HepG2 (cell line): ENCODE measurements around the gene DDX1. TPM values are rescaled to one million over a fixed set of nuclear protein-coding genes. Genes with fewer than 3 reads are reported as not detected.
A peak's percentile ranks its signal among the peaks of the same experiment; 100 is the strongest.

Source experiments
- CBX2 ChIP-seq, 2 experiments: fragments of 200-600 bp in 1 of 2; sonication (generic); formaldehyde crosslinking in 1 of 2; IDR thresholded peaks; 2 replicates each; pipeline versions ENCODE4 v1.7.0 to v1.8.1; 2018 to 2022; ENCODE audit warnings: low read depth in 2 of 2, low read length in 1 of 2, mild to moderate bottlenecking in 1 of 2, missing genetic modification reagents in 1 of 2
- CHD4 ChIP-seq: fragments of 200-600 bp; sonication (generic); IDR thresholded peaks from 2 replicates; pipeline ENCODE4 v1.7.0; 2017; ENCODE audit warnings: mild to moderate bottlenecking, low read length, borderline replicate concordance
- CREM ChIP-seq, 2 experiments: sonication (generic) in 1 of 2; formaldehyde crosslinking in 1 of 2; IDR thresholded peaks; 2 replicates each; pipeline versions ENCODE4 v1.4.0 to v1.6.1; 2016 to 2020; ENCODE audit warnings: antibody characterized with exemption in 1 of 2, mild to moderate bottlenecking in 1 of 2, missing genetic modification reagents in 1 of 2
- GABPB1 ChIP-seq: IDR thresholded peaks from 2 replicates; pipeline ENCODE4 v1.6.1; 2016; ENCODE audit warnings: mild to moderate bottlenecking, missing genetic modification reagents, moderate library complexity, missing compliant biosample characterization
- TBL1XR1 ChIP-seq: fragments of 150-350 bp; IDR thresholded peaks from 2 replicates; pipeline ENCODE4 v1.6.1; 2014; ENCODE audit warnings: borderline replicate concordance, low read length; ENCODE audit not compliant: partially characterized antibody
- THAP11 ChIP-seq: IDR thresholded peaks from 2 replicates; pipeline ENCODE4 v1.6.1; 2016; ENCODE audit warnings: missing biosample characterization, missing genetic modification reagents
- ZFYVE20 ChIP-seq: sonication (generic); formaldehyde crosslinking; IDR thresholded peaks from 2 replicates; pipeline ENCODE4 v1.8.0; 2023; ENCODE audit warnings: low read depth, mild to moderate bottlenecking, moderate library complexity, missing genetic modification reagents, borderline replicate concordance
- ZNF337 ChIP-seq: sonication (generic); formaldehyde crosslinking; IDR thresholded peaks from 2 replicates; pipeline ENCODE4 v1.5.1; 2020; ENCODE audit warnings: missing genetic modification reagents, low read depth, mild to moderate bottlenecking, borderline replicate concordance
- ZNF503 ChIP-seq: sonication (generic); formaldehyde crosslinking; IDR thresholded peaks from 2 replicates; pipeline ENCODE4 v1.4.0; 2020; ENCODE audit warnings: missing genetic modification reagents
- ZNF605 ChIP-seq: sonication (generic); formaldehyde crosslinking; IDR thresholded peaks from 2 replicates; pipeline ENCODE4 v1.8.0; 2022; ENCODE audit warnings: mild to moderate bottlenecking, missing genetic modification reagents
- ZNF816 ChIP-seq: sonication (generic); formaldehyde crosslinking; IDR thresholded peaks from 2 replicates; pipeline ENCODE4 v1.8.0; 2022; ENCODE audit warnings: missing genetic modification reagents, mild to moderate bottlenecking, borderline replicate concordance
- ZSCAN20 ChIP-seq: sonication (generic); formaldehyde crosslinking; IDR thresholded peaks from 2 replicates; pipeline ENCODE4 v1.4.0; 2020; ENCODE audit warnings: missing genetic modification reagents, mild to moderate bottlenecking, borderline replicate concordance
- polyA plus RNA-seq, 8 experiments: library from polyadenylated mRNA; depleted of rRNA in 3 of 8; stranded (reverse) in 7 of 8; unstranded in 1 of 8; fragments of >200 nt; fragmentation: Illumina TruSeq in 4 of 8; extraction: Trizol in 4 of 8; gene quantifications; 2 replicates each; pipeline versions ENCODE4 v1.2.1 to v1.2.3, GENCODE V29; 2011 to 2016; ENCODE audit warnings: low read depth in 4 of 8, missing spikeins in 1 of 8, mixed read lengths in 1 of 8; ENCODE audit not compliant: insufficient read depth in 1 of 8
- total RNA-seq, 5 experiments: library from RNA; depleted of rRNA; stranded (reverse); fragments of >200 nt; fragmentation: Illumina TruSeq; extraction: Trizol; gene quantifications; 2 replicates each; pipeline ENCODE4 v1.2.3, GENCODE V29; 2016; ENCODE audit warnings: low read depth in 1 of 5
- TF ChIP-seq, protein P1 (sequence below): sonication (generic); formaldehyde crosslinking; IDR thresholded peaks from 2 replicates; pipeline ENCODE4 v1.9.0; 2021; ENCODE audit warnings: missing genetic modification reagents, borderline replicate concordance
- TF ChIP-seq, protein P2 (sequence below): sonication (generic); formaldehyde crosslinking; IDR thresholded peaks from 2 replicates; pipeline ENCODE4 v1.4.0; 2020; ENCODE audit warnings: mild to moderate bottlenecking, missing genetic modification reagents

Gene DDX1
- total and polyA plus RNA-seq, 2 of the 13 experiments (the other 11 are each of a cell fraction or from before 2014, with no cell fraction given): 81.6 to 130 TPM

DNA sequence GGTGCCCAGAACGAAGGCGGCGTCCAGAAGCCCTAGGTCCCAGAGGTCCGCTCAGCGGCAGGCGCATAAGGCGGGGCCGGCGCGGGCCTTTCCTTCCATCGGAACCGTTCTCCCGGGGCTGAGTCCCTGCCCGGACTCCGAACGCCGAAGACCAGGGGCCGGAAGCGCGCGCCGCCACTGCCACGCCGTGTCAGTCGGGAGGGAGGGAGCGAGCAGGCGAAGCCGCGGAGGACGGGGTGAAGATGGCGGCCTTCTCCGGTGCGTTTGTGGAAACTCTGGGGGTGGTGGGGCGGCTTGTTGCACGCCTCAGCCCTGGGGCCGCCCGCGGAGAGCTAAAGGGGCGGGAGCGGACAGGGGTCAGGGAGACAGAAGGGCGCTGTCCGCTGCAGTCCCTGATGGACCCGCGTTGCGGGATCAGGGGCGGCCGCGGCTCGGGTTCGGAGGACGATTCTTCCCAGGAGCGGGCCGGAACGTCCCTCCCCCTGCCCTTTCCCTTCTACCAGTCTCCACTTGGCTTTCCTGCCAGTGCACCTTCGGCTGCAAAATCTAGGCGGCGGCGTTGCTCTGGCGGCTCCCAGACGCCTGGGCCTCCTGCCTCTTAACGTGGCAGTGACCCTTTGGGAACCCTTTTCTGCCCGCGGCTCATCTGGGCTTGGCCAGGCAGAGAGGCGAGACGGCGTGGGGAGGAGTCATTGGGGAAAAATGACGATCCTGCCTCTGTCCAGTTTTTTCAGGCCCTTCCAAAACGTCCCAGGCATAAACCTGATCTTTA lies at the start of gene DDX1 (continued):
- TF ChIP-seq, protein P1, sequence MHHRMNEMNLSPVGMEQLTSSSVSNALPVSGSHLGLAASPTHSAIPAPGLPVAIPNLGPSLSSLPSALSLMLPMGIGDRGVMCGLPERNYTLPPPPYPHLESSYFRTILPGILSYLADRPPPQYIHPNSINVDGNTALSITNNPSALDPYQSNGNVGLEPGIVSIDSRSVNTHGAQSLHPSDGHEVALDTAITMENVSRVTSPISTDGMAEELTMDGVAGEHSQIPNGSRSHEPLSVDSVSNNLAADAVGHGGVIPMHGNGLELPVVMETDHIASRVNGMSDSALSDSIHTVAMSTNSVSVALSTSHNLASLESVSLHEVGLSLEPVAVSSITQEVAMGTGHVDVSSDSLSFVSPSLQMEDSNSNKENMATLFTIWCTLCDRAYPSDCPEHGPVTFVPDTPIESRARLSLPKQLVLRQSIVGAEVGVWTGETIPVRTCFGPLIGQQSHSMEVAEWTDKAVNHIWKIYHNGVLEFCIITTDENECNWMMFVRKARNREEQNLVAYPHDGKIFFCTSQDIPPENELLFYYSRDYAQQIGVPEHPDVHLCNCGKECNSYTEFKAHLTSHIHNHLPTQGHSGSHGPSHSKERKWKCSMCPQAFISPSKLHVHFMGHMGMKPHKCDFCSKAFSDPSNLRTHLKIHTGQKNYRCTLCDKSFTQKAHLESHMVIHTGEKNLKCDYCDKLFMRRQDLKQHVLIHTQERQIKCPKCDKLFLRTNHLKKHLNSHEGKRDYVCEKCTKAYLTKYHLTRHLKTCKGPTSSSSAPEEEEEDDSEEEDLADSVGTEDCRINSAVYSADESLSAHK (CRISPR knock-in tag): peak; percentile 32; the same call in 1 of the 2 replicates
- TF ChIP-seq CHD4: 0 out of 2 replicates have a peak, but pooled peaks have one; percentile 3
- no peak; the same call in 1 of the 2 replicates for TF ChIP-seq CBX2 (IDR thresholded peaks at IDR 0.05; ENCODE audit: low read depth, low read length)
- TF ChIP-seq CBX2 (CRISPR knock-in tag; IDR thresholded peaks at IDR 0.05; ENCODE audit: low read depth): no peak; the same call in 1 of the 2 replicates
- TF ChIP-seq ZSCAN20 (CRISPR knock-in tag): peak; percentile 91
- TF ChIP-seq, protein P2, sequence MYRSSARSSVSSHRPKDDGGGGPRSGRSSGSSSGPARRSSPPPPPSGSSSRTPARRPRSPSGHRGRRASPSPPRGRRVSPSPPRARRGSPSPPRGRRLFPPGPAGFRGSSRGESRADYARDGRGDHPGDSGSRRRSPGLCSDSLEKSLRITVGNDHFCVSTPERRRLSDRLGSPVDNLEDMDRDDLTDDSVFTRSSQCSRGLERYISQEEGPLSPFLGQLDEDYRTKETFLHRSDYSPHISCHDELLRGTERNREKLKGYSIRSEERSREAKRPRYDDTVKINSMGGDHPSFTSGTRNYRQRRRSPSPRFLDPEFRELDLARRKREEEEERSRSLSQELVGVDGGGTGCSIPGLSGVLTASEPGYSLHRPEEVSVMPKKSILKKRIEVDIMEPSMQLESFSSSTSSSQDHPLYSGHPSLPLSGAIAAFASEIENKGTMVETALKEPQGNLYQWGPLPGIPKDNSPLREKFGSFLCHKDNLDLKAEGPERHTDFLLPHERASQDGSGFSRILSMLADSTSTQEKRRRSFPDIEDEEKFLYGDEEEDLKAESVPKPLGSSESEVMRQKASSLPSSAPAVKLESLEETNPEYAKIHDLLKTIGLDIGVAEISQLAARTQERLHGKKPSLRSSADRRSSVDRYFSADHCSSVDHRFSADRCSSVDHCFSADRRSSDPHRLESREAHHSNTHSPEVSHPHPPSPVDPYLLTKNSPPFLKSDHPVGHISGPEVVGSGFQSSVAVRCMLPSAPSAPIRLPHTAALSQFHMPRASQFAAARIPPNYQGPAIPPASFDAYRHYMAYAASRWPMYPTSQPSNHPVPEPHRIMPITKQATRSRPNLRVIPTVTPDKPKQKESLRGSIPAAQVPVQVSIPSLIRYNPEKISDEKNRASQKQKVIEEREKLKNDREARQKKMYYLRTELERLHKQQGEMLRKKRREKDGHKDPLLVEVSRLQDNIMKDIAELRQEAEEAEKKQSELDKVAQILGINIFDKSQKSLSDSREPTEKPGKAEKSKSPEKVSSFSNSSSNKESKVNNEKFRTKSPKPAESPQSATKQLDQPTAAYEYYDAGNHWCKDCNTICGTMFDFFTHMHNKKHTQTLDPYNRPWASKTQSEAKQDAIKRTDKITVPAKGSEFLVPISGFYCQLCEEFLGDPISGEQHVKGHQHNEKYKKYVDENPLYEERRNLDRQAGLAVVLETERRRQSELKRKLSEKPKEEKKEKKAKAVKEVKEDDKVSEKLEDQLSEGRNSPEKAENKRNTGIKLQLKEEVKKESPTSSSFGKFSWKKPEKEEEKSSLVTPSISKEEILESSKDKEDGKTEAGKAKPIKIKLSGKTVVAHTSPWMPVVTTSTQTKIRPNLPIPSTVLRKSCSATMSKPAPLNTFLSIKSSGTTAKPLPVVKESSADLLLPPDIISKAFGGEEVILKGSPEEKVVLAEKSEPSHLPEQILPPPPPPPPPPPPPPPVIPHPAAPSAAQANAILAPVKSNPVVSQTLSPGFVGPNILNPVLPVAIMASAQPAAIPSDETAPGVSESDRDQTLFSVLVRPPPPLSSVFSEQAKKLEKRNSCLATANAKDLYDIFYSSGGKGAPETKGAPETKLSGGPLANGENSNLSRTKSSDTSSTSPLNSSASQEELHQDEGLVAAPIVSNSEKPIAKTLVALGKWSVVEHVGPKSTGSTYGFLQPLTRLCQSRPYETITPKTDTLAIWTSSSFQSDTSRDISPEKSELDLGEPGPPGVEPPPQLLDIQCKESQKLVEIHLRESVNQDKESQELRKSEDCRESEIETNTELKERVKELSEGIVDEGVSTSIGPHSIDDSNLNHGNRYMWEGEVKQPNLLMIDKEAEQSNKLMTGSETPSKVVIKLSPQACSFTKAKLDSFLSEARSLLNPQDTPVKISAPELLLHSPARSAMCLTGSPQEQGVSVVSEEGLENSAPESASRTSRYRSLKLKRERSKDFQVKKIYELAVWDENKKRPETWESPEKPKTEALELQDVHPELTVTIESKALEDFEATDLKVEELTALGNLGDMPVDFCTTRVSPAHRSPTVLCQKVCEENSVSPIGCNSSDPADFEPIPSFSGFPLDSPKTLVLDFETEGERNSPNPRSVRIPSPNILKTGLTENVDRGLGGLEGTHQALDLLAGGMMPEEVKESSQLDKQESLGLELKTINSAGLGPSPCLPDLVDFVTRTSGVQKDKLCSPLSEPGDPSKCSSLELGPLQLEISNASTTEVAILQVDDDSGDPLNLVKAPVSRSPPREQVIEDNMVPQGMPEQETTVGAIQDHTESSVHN (CRISPR knock-in tag): no peak
- peak; percentile 91 for TF ChIP-seq ZNF816 (CRISPR knock-in tag)
- peak; percentile 83; the same call in 1 of the 2 replicates for TF ChIP-seq ZNF503 (CRISPR knock-in tag)
- TF ChIP-seq THAP11: peak; percentile 96
- peak; percentile 76 for TF ChIP-seq TBL1XR1
- TF ChIP-seq ZNF605 (CRISPR knock-in tag): peak; percentile 100
- TF ChIP-seq GABPB1 (CRISPR knock-in tag): peak; percentile 100
- TF ChIP-seq ZNF337 (CRISPR knock-in tag): peak; percentile 96; the same call in 1 of the 2 replicates
- peak; percentile 94 for TF ChIP-seq ZFYVE20 (CRISPR knock-in tag)
- peak; percentile 47; the same call in 1 of the 2 replicates for TF ChIP-seq CREM (IDR thresholded peaks at IDR 0.05)
- TF ChIP-seq CREM (CRISPR knock-in tag; IDR thresholded peaks at IDR 0.05): no peak
